GM03348 (cell line): ENCODE data around the gene MYRFL.
A peak's percentile ranks its signal among the peaks of the same experiment; 100 is the strongest.

ENCODE experiments used
- DNase-seq: peaks from one replicate; pipeline ENCODE4 v3.0.0; 2012; ENCODE audit warnings: low spot score

The MYRFL gene

GRCh38 chr12:69898236-69898635 lies 73.2 kb downstream of the MYRFL start:
- peak; percentile 54 for DNase-seq

- DNase-seq, result peak; percentile 41
Observed at GRCh38 chr12:69900720-69901131, 75.7 kb downstream of the MYRFL start.

GRCh38 chr12:69901221-69901905 lies 76.3 kb downstream of the MYRFL start:
- no peak for DNase-seq

GRCh38 chr12:69903548-69903947 lies 78.5 kb downstream of the MYRFL start:
- no peak for DNase-seq

GRCh38 chr12:69904777-69905176 lies 79.8 kb downstream of the MYRFL start:
- peak; percentile 82 for DNase-seq

GRCh38 chr12:69905801-69906200 lies 80.8 kb downstream of the MYRFL start:
- DNase-seq, result peak; percentile 16

GRCh38 chr12:69906411-69907216 lies 81.6 kb downstream of the MYRFL start:
- DNase-seq, result no peak

- no peak for DNase-seq
Observed at GRCh38 chr12:69908203-69908602, 83.2 kb downstream of the MYRFL start.

GRCh38 chr12:69910694-69911093 lies 85.7 kb downstream of the MYRFL start:
- no peak for DNase-seq

GRCh38 chr12:69913526-69913925 lies 88.5 kb downstream of the MYRFL start:
- no peak for DNase-seq

GRCh38 chr12:69915964-69916363 lies 90.9 kb downstream of the MYRFL start:
- no peak for DNase-seq

GRCh38 chr12:69916544-69917235 lies 91.7 kb downstream of the MYRFL start:
- peak; percentile 36 for DNase-seq

GRCh38 chr12:69918287-69918686 lies 93.3 kb downstream of the MYRFL start:
- no peak for DNase-seq

- DNase-seq, result no peak
Observed at GRCh38 chr12:69919495-69919894, 94.5 kb downstream of the MYRFL start.

GRCh38 chr12:69921831-69922230 lies 96.8 kb downstream of the MYRFL start:
- no peak for DNase-seq

GRCh38 chr12:69922999-69923398 lies 98.0 kb downstream of the MYRFL start:
- no peak for DNase-seq

GRCh38 chr12:69925291-69925690 lies 100.3 kb downstream of the MYRFL start:
- no peak for DNase-seq

GRCh38 chr12:69927164-69927563 lies 102.1 kb downstream of the MYRFL start:
- DNase-seq, result no peak

- DNase-seq, result no peak
Observed at GRCh38 chr12:69929125-69929524, 104.1 kb downstream of the MYRFL start.

- DNase-seq, result peak; percentile 30
Observed at GRCh38 chr12:69929531-69929930, 104.5 kb downstream of the MYRFL start.

- DNase-seq, result no peak
Observed at GRCh38 chr12:69931569-69931968, 106.5 kb downstream of the MYRFL start.

GRCh38 chr12:69932154-69932553 lies 107.1 kb downstream of the MYRFL start:
- DNase-seq, result no peak
